Ovary (tissue), 9 donors: Measurements from ENCODE around the gene GJB6. TPM values are rescaled to one million over a fixed set of nuclear protein-coding genes. Genes with fewer than 3 reads are reported as not detected.

ENCODE experiments used
- DNase-seq, 5 donors: peaks; one replicate each; pipeline ENCODE4 v3.0.0-alpha.2; 2019 to 2020
- H3K27ac ChIP-seq, 2 donors: fragments of 200-600 bp; one replicate each; pipeline versions ENCODE4 v1.5.1 to v1.8.0; 2019 to 2022
- H3K27me3 ChIP-seq: fragments of 200-600 bp; one replicate; pipeline ENCODE4 v1.8.0; 2022
- H3K36me3 ChIP-seq: fragments of 200-600 bp; sonication (generic); one replicate; pipeline ENCODE4 v1.5.1; 2019
- H3K4me1 ChIP-seq: one replicate; pipeline ENCODE4 v1.8.1; 2013; ENCODE audit warnings: mild to moderate bottlenecking, moderate library complexity; ENCODE audit not compliant: insufficient read depth
- H3K4me3 ChIP-seq: fragments of 200-600 bp; sonication (generic); one replicate; pipeline ENCODE4 v1.5.1; 2017
- H3K9me3 ChIP-seq, 2 donors: fragments of 200-600 bp in 1 of 2; sonication (generic) in 1 of 2; one replicate each; pipeline versions ENCODE4 v1.5.1 to v1.8.1; 2013 to 2019; ENCODE audit warnings: mild to moderate bottlenecking in 1 of 2, moderate library complexity in 1 of 2
- EP300 ChIP-seq: sonication (generic); formaldehyde crosslinking; IDR thresholded peaks from one replicate; pipeline ENCODE4 v1.6.1; 2017; ENCODE audit warnings: antibody characterized with exemption
- POLR2A ChIP-seq: fragments of 450-650 bp; IDR thresholded peaks from one replicate; pipeline ENCODE4 v1.6.1; 2017; ENCODE audit warnings: antibody characterized with exemption, mild to moderate bottlenecking, moderate library complexity
- WGBS, 3 donors: extraction: QIAGEN DNeasy Blood & Tissue Kit in 1 of 3; methylation state at CpG; one replicate each; pipeline versions ENCODE4 v1.1.5 to v1.1.7; 2013 to 2017; 5-methylcytosine and 5-hydroxymethylcytosine counted together
- intact Hi-C, 4 donors: fragments of 100-400 bp; cut with DNase I; formaldehyde crosslinking; loops; one replicate each; pipeline versions ENCODE4 v1.11.0 to v1.15.1; 2022 to 2023
- polyA plus RNA-seq, 2 donors: library from polyadenylated mRNA; stranded (reverse); fragments of 200-250 nt in 1 of 2; fragments of 350-450 nt in 1 of 2; fragmentation: Illumina TruSeq in 1 of 2; extraction: RNeasy Lipid Tissue Mini Kit (QIAGEN cat#74804) in 1 of 2; gene quantifications; one replicate each; pipeline ENCODE4 v1.2.3, GENCODE V29; 2013 to 2014
- total RNA-seq, 7 donors: library from RNA; depleted of rRNA in 2 of 7; stranded (reverse); fragments of >200 nt in 2 of 7; fragmentation: NEBNext Ultra II Directional in 3 of 7; extraction: Animal tissue kit (Norgen Biotek cat#: 25700) in 3 of 7; gene quantifications; one replicate each; pipeline versions ENCODE4 v1.1.0 to v1.2.4, GENCODE V29; 2016 to 2023
- TF ChIP-seq, protein P1 (sequence below), 3 donors: fragments of 450-650 bp in 2 of 3; fragments of 200-600 bp in 1 of 3; IDR thresholded peaks; one replicate each; pipeline versions ENCODE4 v1.5.1 to v1.8.0; 2016 to 2022; ENCODE audit warnings: antibody characterized with exemption in 3 of 3, mild to moderate bottlenecking in 1 of 3
- donor health status: DM: no; HTN: no; CAD: no; lungs with moderate emphysema.
- donor health status: DM: no; HTN: no; CAD: no.
- donor health status: Bipolar disorder and iron deficiency.
- donor health status: DM: yes; HTN: yes; CAD: no.
- donor health status: DM: no; HTN: no; CAD: no.
- donor health status: DM: yes; HTN: yes; CAD: no.

GJB6 gene
- total and polyA plus RNA-seq, 9 donors, result not detected

DNA sequence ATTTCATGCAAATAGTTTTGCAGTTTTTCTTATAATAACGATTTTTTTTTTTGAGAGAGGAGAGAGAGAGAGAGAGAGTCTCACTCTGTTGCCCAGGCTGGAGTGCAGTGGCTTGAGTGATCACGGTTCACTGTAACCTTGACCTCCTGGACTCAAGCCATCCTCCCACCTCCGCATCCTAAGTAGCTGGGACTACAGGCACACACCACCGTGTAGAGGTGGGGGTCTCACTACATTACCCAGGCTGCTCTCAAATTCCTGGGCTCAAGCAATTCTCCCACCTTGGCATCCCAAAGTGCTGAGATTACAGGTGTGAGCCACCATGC is 26.8 kb upstream of the GJB6 start:
- H3K27ac ChIP-seq, result no peak overlapping the region
- no peaks in the 10 kb centered on the region for H3K36me3 ChIP-seq
- no peaks in the 10 kb centered on the region for H3K9me3 ChIP-seq
- intact Hi-C loops, result no loop called here
- H3K4me1 ChIP-seq, result no peaks in the 10 kb centered on the region
- H3K27me3 ChIP-seq, result no peaks in the 10 kb centered on the region
- WGBS, 3 donors, result 1 to 4% (median 3%) methylated on average over 4 of the region's 4 CpGs
- no peak for DNase-seq
- H3K4me3 ChIP-seq, result no peak overlapping the region
- TF ChIP-seq POLR2A, result no peak
- TF ChIP-seq EP300, result no peak
- TF ChIP-seq, protein P1, sequence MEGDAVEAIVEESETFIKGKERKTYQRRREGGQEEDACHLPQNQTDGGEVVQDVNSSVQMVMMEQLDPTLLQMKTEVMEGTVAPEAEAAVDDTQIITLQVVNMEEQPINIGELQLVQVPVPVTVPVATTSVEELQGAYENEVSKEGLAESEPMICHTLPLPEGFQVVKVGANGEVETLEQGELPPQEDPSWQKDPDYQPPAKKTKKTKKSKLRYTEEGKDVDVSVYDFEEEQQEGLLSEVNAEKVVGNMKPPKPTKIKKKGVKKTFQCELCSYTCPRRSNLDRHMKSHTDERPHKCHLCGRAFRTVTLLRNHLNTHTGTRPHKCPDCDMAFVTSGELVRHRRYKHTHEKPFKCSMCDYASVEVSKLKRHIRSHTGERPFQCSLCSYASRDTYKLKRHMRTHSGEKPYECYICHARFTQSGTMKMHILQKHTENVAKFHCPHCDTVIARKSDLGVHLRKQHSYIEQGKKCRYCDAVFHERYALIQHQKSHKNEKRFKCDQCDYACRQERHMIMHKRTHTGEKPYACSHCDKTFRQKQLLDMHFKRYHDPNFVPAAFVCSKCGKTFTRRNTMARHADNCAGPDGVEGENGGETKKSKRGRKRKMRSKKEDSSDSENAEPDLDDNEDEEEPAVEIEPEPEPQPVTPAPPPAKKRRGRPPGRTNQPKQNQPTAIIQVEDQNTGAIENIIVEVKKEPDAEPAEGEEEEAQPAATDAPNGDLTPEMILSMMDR (IDR thresholded peaks at IDR 0.05), result no peak

DNA sequence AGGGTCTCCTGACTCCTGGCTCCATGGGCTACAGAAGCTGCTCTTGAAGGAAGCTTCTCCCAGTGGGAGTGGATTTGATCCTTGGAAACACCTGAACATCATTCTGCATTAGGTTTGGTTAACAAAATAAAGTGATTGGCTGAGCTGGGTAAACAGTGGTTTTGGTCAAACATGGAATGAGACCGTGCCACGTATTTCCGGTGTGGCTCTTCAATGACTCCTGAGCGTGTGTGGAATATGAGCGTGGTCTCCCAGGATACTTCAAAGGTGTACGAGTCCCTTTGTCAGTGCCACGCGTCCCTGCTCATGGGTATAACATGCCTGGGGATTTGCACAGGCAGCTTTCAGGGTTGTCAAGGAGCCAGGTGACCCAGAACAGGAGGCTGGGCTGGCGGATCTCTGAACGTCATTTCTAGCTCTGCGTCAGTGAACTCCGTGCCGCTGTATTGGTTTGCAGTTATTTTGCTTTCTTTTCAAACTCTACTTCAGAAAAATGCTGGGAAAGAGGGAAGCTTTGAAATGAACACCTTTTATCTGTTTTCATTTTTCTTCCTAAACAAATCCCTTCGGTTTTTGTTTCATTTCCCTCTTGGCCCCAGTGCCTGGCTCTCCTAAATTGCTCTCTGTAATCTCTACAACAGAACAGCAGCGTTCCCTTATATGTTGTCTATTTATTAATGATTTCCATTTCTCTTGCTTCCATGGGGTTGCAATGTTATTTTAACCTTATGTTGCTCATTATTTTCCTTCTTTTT is 26.3 kb upstream of the GJB6 start:
- H3K36me3 ChIP-seq, result no peaks in the 10 kb centered on the region
- H3K27ac ChIP-seq, result no peak overlapping the region
- H3K4me3 ChIP-seq, result no peak overlapping the region
- intact Hi-C loops, result no loop called here
- H3K27me3 ChIP-seq, result no peaks in the 10 kb centered on the region
- TF ChIP-seq POLR2A (no peak), EP300 (no peak)
- TF ChIP-seq, protein P1 (IDR thresholded peaks at IDR 0.05), result no peak
- H3K9me3 ChIP-seq, result no peaks in the 10 kb centered on the region
- 18 to 43% (median 22%) methylated on average over 15 of the region's 15 CpGs for WGBS, 3 donors
- peak in 1 of 5 donors; percentile 22 for DNase-seq
- no peaks in the 10 kb centered on the region for H3K4me1 ChIP-seq

DNA sequence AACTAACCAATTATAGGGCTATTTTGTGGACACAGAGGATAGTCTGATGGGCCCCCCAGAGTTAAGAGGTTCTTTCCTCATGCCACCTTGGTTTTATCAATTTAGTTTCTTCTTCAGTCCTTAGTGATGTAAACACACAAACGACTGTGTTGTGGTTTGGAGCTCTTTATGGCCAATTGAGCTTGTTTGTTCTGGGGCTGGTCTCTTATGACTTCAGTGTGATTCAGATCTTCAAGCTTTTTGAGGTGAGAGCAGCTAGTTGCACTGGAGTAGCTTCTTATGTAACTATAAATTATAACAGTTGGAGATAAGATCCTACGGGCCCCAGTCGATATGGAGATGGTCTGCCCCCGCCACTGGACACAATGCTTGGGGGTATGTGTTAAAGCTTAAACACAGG is 22.0 kb upstream of the GJB6 start:
- intact Hi-C loops, result no loop called here
- no peak for TF ChIP-seq POLR2A
- no peak for TF ChIP-seq EP300
- TF ChIP-seq, protein P1 (IDR thresholded peaks at IDR 0.05), result no peak
- Histone ChIP-seq H3K27me3 (no peaks in the 10 kb centered on the region), H3K9me3 (no peaks in the 10 kb centered on the region), H3K36me3 (no peaks in the 10 kb centered on the region), H3K4me3 (no peak overlapping the region), H3K27ac (no peak overlapping the region), H3K4me1 (no peaks in the 10 kb centered on the region)
- DNase-seq, result no peak
- 46 to 58% (median 47%) methylated on average over 4 of the region's 4 CpGs for WGBS, 3 donors

DNA sequence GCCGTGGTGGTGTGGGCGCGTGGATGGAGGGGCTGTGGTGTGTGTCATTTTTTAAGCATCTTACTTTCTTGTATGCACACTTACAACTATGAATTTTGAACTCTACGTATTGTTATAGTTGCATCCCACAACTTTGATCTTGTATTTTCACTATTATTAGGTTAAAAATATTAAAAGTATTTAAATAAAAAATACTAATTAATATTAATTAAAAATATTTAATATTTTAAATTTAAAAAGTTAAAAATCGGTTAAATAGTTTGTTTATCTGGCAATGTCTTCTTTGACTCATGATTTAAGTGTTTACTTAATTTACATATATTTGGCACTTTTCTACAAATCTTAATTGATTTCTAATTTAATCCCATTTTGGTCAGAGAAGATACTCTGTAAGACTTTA is 17.8 kb upstream of the GJB6 start:
- Histone ChIP-seq H3K27ac (no peak overlapping the region), H3K9me3 (no peaks in the 10 kb centered on the region), H3K4me3 (no peak overlapping the region), H3K36me3 (no peaks in the 10 kb centered on the region), H3K27me3 (no peaks in the 10 kb centered on the region), H3K4me1 (no peaks in the 10 kb centered on the region)
- intact Hi-C loops, result no loop called here
- no peak for TF ChIP-seq EP300
- 88 to 90% (median 88%) methylated on average over 5 of the region's 5 CpGs for WGBS, 3 donors
- DNase-seq, result no peak

DNA sequence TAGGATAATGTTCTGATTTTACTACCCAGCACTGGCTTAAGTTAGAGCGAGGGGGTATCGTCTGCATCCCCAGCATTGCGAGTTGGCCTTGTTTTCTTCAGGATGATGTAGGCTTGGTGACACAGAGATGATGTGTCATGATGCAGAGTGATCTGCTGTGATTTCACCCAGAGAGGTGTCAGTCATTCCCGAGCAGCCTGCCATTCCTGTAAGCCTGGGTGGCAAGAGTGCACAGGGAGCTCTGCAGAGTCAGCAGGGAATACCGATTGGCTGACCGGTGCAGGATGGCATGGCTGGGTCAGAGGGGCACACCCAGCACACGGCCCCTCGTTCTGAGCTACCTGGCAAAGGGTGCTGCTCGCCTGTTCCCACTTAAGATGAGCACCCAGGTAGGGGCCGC is 15.8 kb upstream of the GJB6 start:
- intact Hi-C loops, result no loop called here
- no peak for DNase-seq
- Histone ChIP-seq H3K9me3 (no peaks in the 10 kb centered on the region), H3K36me3 (no peaks in the 10 kb centered on the region), H3K4me3 (no peak overlapping the region), H3K27me3 (no peaks in the 10 kb centered on the region), H3K4me1 (no peaks in the 10 kb centered on the region), H3K27ac (no peak overlapping the region)
- 82 to 88% (median 87%) methylated on average over 10 of the region's 10 CpGs for WGBS, 3 donors
- TF ChIP-seq POLR2A, result no peak
- TF ChIP-seq, protein P1 (IDR thresholded peaks at IDR 0.05), result no peak
- no peak for TF ChIP-seq EP300
